NT2/D1 (cell line): ENCODE data around the gene SPRR2D.

Experiments used
- SUZ12 ChIP-seq: IDR thresholded peaks from 2 replicates; pipeline ENCODE4 v1.6.1; 2011; ENCODE audit not compliant: insufficient read length, insufficient read depth; ENCODE audit errors: extremely low read depth
- ZNF274 ChIP-seq: IDR thresholded peaks from 2 replicates; pipeline ENCODE4 v1.6.1; 2011; ENCODE audit warnings: mild to moderate bottlenecking, low read depth, low read length

- TF ChIP-seq ZNF274 (no peak), SUZ12 (no peak)
These were observed 43.0 kb downstream of the SPRR2D start for GRCh38 chr1:152997901-152998300.
